Astrocyte (in vitro differentiated cells and primary cell): Measurements from ENCODE around the gene GGT1.

Experiments
- CTCF ChIP-seq: IDR thresholded peaks from 2 replicates; pipeline ENCODE4 v1.5.1; 2011; ENCODE audit warnings: low read depth, mild to moderate bottlenecking, inconsistent platforms, low read length, moderate library complexity; ENCODE audit not compliant: insufficient read depth
- EZH2 ChIP-seq: IDR thresholded peaks from 2 replicates; pipeline ENCODE4 v1.6.1; 2012; ENCODE audit warnings: mild to moderate bottlenecking, low read length, inconsistent platforms; ENCODE audit not compliant: insufficient read depth

- no peak for TF ChIP-seq CTCF
- no peak for TF ChIP-seq EZH2
Observed at GRCh38 chr22:24595863-24596262, 7.1 kb upstream of the GGT1 start.
